T1000 (cell line): Measurements from ENCODE around the gene CACNA1D.

ENCODE experiments used
- DNase-seq: peaks from one replicate; lab custom pipeline; 2025; ENCODE audit warnings: mixed read lengths; lab: John Stamatoyannopoulos, UW

The CACNA1D gene

DNA sequence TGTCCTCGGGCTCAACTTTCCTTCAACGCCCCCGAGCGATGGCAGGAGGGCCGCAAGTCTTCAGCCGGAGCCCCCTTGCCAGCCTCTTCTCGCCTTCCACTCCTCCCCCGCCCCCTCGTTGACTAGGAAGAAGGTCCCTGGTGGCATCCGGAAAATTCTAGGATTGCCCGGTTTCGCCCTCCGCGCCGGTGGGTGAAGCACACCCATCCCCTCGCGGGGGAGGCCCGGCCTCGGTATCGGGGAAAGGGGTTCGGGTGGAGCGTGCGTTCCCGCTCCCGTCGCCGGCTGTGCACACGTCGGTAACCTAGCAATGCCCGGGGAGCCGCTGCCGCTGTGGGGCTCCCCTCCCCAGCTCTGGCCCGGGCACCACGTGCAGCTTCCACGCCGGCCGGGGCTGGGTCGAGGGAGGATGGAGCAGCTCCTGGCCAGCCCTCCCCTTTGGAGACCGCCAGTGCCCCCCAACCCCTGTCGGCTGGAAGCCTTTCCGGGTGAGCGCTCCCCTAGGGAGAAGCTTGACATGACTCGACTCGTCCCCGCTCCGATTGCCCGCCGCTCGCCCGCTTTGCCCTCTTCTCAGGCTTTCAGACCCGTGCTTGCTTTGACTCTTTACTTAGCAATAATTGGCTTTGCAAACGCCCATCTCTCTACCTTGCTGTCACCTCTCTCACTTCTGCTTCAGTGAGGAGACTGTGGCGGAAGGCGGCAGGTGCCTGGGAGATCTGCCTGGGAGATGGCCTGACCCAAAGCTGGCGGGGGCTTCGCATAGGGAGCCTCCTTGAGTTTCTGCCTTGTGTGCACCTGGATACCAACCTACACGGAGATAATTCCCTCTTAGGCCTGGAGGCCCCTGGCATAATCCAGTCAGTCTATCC, 1.3 kb downstream of the CACNA1D start:
- DNase-seq = no peak

DNA sequence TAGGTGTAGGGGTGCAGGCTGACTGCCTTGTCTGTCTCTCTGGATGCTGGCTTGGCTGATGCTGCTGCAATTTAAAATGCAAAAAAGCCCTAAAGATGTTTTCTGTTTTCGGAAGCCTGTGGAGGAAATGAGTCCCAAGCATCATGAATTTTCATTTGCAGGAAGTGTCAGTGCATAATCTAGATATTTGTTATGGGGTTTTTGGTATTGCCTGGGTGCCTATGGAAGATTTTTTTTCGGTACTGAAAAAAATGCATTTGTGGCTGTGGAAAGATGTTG, 1.9 kb downstream of the CACNA1D start:
- no peak for DNase-seq

DNA sequence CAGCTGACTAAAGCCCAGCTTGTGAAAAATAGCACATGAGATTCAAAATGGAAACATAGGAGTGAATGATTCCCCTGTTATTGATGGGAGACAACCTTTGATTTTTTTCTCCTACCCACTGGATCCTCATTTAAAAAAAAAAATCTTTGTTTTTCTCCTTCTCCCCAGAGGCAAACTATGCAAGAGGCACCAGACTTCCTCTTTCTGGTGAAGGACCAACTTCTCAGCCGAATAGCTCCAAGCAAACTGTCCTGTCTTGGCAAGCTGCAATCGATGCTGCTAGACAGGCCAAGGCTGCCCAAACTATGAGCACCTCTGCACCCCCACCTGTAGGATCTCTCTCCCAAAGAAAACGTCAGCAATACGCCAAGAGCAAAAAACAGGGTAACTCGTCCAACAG, 2.6 kb downstream of the CACNA1D start:
- DNase-seq = no peak

DNA sequence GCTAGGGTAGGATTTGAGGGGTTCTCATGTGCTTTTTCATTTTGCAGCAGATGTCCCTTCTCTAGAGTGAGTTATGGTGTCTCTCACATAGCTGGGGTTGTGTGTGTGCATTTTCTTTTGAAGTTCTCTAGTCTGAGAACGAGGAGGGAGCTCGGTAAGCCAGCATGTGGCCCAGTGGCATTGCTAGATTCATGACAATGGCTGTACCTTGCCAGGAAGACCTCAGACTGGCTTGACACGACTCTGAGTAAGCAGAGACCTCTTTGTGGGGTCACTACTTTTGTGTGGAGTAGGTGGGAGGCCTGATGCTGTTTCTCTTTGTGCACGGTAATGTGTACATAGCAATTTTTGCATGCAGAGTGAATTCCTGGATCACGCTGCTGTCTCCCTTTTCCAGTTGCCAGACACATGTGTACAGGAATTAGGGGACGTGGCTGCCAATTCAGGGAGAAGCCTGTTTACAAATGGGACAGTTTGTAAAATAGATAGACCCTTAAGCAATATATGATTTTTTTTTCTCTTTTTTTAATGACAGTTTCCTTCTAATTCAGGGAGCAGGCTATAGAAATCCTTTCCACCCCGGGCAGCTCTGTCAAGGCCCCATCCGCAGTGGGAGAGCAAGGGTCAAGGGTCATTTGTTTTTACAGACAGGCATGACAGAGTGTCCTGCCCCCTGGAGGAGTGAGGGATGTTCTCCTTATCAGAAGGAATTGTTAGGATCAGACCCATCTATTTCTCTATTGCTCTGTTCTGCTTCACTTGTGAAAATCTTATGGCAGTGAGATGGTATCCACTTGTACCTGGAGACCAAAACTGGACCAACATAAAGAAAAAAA, 4.6 kb downstream of the CACNA1D start:
- DNase-seq = no peak

DNA sequence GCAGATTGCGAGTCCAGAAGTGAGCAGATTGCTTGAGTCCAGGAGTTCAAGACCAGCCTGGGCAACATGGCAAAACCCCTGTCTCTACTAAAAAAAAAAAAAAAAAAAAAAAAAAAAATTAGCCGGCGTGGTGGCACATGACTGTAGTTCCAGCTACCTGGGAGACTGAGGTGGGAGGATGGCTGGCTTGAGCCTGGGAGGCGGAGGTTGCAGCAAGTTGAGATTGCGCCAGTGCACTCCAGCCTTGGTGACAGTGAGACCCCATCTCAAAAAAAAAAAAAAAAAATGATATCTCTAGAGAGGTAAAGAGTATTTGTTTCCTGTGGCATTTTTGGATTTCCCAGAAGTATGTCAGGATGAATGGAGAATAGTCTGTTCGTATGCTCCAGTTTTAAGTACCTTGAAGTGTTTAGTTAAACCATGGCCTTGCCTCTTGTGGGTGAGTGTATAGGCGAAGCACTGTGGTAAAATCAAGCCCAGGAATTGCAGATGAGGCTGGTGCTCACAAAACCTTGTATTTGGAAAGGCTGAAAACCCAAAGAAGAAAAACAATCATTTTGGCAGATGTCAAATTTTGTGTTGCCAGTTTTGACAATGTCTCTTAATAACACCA, 5.9 kb downstream of the CACNA1D start:
- no peak for DNase-seq

DNA sequence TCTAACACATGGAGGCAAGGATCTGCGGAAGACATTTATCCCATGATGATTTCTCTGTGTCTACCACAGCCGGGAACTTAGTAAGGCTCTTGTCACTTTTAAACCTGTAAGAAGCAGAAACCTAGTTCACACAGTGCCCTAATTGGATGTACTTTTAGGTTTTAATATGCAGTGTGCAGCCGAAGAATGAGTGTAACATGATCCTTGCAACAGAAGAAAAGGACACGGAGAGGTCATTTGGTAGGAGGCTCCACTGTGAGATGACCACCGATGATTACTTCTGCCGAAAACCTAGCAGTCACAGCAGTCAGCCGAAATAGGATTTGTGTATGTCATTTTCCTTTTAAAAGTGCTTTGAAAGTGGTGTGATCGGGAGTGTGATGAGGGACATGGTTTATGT, 6.8 kb downstream of the CACNA1D start:
- no peak for DNase-seq

DNA sequence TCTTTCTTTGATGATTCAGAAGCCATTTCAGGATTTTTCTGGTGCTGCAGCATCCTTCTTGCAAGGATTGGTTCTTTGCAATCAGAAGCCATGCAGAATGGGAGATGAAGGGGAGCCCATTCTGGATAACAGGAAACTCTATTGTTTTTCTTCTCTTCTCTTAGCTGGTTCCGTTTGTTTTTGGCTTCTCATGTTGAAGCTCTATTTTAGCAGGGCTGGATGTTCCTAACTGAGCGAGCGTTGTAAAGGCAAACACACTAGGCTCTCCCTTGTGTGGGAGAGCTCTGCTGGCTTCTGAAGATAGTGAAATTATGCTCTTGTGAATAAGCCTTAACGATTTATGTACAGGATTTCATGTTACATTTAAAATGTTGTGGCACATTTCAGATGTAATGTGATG, 8.3 kb downstream of the CACNA1D start:
- DNase-seq = no peak

DNA sequence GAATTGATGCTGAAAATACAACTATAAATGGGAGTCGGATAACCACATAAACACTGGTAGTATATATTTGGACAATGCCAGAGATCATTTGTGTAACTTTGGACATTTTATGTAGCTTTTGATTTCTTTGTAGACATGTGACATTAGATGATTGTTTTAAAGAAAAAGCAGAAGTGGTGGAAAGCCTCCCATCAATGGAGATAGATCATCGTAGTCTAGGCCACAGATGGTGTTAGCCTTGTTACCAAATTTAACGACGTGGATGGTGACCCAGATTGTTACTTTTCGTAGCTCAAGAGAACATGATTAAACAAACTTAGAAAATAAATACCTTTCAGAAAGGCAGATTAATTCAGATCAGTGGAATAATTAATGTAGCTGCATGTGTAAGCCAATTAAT, 8.8 kb downstream of the CACNA1D start:
- DNase-seq = no peak

DNA sequence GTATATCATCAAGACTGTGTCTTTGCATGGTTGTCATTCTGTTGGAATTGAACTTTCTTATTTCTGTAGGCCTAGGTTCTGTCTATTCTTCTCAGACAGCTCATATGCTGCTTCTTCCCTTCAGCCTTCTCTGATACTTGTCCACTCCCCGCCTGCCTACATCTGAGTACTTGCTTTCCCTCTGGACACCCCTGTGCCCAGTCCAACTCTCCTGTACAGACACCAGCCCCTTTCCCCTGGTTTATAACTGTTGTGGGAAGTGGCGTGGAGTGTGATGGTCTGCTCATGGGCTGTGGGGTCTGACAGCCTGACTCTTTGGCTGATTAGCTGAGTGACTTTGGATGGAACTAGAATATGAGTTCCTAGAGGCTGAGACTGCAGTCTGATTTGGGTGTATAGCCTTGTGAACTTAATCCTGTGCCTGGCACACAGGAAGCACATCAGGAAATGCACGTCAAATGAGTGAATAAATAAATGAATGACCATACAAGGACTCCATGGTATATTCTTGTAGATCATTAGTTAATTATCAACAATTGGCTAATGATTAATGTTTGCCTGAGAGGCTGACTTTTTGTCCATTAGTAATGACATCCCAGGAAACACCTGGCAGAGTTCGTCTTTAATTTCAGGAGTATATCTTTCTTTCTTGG, 11.8 kb downstream of the CACNA1D start:
- DNase-seq = no peak

DNA sequence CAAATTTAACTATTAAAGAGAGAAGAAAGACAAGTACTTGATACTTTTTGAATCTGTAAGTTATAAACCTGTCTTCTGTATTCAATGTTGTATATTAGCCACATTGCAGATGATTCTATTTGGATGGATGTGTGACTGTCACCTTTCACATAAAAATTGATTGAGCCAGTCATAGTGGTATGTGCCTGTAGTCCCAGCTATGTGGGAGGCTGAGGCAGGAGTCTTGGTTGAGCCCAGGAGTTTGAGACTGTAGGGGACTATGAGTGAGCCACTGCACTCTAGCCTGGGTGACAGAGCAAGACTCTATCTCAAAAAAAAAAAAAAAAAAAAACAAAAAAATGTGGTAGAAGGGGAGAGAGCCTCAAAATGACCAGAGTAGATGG, 12.3 kb downstream of the CACNA1D start:
- DNase-seq = no peak

DNA sequence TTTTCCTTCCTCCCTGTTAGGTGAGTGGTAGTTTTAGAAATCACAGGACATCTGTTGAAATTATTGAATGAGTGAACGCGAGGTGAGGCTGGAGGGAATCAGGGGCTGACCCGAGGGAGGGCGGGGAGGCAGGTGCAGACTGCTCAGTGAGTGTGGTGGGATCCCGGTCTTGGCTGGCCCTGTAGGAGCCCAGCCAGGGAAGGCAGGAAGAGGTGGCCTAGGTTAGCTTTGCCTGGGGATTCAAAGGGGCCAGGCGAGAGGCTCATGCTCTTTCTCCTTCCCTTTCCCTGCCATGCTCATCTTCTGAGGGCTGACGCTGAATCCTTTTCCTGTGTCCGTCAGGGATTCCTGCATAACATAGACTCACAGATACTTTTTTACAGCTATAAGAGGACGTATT, 15.1 kb downstream of the CACNA1D start:
- DNase-seq = no peak

DNA sequence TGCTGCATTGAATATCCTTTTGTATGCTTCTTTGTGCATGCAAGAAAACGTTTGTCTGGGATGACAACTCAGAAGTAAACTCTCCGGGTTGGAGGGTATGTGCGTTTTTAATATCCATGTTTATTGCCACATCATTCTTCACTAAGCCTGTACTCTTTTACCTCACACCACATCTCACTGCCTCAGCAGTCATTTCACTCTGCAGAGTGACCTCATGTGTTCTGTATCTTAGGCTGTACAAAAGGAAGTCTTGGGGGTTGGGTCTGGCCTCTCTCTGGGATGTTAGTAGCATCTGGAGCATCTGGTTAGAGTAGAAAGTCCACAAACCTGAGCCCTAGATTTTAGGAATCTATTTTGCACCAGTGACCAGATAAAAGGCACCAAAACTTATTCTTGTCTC, 16.1 kb downstream of the CACNA1D start:
- no peak for DNase-seq

DNA sequence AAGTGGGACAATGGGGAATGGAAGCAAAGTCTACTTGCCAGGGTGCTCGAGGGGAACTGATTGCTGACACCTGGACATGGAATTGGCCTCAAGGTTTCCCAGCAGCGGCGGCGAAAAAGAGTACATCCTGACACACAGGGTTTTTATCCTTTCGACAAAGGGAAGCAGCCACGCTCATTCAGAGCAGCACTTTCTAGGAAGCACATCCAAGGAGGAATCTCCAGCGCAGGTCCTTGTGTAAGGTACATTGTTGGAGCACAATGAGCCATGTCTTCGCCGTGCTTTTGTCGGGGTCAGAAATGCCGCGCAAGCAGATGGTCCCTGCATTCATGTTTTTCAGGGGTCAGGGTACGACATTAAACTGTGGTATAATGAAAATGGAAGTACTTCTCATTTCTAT, 16.8 kb downstream of the CACNA1D start:
- DNase-seq = no peak

DNA sequence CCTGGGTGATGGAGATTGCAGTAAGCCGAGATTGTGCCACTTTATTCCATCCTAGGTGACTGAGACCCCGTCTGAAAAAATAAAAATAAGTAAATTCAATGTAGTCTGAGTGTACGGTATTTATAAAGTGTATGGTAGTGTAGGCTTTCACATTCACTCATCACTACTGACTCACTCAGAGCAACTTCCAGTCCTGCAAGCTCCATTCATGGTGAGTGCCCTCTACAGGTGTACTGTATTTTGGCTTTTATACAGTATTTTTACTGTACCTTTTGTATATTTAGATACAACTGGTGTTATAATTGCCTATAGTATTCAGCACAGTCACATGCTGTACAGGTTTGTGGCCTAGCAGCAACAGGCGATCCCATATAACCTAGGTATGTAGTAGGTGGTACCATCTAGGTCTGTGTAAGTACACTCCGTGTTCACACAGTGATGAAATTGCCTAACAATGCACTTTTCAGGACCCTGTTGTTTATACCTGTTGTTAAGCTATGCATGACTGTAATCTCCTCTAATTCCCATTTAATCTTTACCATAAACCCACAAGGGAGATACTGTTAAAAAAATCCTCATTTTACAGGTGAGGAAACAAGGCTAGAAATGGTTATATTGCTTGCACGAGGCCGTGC, 19.3 kb downstream of the CACNA1D start:
- DNase-seq = no peak

DNA sequence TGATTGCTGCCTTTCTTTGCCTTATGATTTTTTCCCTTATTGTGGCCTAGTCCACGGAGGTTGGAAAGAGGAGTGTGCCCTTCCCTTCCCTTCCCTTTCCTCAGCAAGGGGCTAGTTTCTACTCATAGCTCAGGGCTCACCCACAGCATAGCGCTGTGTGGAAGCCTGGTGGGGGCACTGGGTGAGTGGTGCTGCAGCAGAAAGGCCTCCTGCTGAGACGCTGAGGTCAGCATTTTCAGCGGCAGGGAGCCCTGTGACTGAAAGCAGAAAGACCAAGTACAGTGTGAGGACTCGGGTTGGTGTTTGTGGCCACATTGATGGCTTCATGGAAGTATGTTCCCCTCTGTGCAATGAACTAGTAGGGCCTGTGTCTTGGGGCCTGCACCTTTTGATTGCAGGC, 21.9 kb downstream of the CACNA1D start:
- no peak for DNase-seq

DNA sequence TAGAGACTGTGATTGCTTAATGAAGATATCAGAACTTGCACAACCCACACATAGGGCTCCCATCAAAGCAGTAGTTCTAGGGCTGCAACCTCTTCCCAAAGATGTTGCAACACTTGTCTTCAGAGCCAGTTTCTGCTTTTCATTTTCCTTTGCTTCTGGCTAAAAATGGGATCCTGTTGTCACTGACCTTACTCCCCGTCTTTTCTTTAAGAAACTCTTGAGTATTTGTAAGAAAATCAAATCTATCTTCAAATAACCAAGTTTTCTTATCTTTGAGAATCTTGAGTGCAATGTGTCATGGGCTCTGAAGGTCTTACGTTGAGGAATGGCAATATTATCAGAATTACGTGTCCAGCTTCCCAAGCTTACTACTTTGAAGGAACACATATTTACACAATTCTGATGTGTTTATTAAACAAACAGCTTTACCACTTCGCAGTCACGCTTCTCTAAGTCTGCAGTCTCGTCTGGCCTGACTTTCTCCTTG, 24.1 kb downstream of the CACNA1D start:
- DNase-seq = no peak

DNA sequence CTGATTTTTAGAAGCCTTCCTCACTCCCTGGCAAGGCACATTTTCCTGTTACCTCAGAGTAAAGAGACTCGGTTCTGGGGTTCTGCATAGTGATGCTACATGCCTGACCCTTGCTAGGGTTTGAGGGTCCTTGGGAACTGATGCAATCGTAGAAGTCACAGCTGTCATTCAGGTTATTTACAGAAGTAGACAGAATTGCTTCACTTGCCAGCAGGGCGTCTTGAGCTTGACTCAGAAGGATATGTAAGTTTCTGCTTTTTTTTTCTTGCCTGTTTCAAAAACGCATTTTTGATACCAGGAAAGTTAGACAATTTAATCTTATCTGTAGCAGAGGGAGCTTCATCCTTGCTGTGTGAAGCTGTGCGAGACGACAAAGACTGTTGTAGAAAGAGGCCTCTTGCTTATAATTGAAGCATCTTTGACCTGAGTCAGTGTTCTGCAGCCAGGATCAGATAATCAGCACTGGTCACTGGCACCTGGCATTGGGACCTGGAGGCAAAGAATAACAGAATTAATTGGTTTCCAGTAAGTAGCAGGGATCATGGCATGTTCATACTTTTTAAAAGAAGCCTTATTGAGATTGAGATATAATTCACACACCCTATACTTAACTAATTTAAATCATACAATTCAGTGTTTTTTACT, 24.8 kb downstream of the CACNA1D start:
- no peak for DNase-seq

DNA sequence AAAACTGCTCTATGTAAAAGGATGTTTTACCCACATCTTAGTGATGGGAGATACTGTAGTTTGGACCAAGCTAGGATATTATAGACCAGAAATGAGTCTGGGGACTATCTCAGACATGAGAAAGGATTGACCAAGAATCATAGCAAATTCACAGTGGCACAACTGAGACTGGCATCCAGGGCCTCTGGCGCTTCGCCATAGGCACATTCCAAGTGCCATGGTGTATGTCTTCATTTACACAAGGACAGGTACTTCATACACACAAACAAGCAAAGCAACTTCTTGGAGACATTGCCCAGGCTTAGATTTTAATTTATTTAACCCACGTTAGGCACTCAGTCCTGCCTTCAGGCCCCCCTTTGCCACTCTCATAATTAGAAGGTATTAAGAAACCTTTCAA, 28.9 kb downstream of the CACNA1D start:
- DNase-seq = no peak

DNA sequence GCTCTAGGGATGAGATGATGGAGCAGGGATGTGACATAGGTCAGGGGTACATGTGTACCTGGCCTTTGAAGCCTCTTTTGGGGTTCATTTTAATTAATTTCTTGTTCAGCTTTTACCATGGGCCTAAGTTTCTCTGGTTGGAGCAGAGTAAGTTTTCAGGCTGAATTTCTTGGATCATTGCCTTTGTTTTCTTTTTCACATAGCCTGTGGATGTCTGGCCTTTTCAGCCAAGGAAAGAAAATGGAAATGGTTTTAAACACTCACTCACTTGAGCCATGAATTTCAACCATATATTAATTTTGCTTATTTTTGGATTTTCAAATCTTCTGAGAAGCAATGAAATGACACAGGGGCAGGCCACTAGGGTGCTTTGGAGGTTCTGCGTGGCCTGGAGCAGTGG, 30.2 kb downstream of the CACNA1D start:
- DNase-seq = no peak

DNA sequence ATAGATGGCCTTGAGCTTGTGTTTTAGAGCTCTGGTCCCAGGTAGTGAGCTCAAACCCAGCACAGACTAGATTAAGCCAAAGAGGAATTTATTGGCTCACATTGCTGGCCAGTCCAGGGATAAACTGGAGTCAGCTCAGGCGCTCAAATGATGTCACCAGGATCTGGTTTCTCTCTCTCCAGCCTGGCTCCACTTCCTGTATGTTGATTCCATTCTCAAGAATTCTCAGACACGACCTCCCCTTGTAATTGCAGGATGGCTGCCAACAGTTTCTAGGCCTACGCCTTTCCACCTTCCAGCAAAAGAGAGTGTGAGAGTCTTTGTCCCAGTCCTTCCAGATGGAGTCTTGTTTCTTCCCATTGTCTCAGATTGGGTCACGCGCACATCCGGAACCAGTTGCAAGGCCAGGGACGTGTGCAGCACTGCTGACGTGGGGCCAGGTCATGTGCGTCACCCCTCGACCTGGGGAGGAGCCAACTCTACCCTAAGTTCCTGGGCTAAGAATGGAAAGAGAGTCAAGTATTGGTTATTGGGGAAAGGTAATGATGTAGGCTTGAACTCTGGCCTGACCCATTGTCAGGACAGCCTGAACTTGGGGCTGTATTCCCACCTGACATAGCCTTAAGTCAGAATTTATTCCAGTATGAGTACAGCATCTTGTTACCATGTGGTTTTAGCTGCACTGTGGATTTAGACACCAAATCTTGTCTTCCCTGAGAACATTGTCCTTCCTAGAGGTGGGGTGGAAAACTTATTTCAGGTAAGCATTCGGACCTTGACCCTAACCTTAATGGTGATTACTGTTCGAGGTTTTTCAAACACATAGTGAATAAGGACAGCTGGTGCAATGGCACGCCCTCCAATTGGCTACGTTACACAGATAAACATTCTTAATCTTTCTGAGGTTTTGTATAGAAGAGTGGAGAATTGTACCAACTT, 31.6 kb downstream of the CACNA1D start:
- DNase-seq = no peak
